NCI-H1105 treated with DMSO at 0.1 percent for 48 hours (cell line): Measurements from ENCODE around the gene CLEC2D.
"Not testable (repeated sequence)": the region's sequence is repeated elsewhere in the genome, so short reads cannot be mapped to it uniquely, and the experiment has no call there.

ENCODE experiments used
- DNase-seq: peaks from one replicate; lab custom pipeline; 2025; lab: John Stamatoyannopoulos, UW

The CLEC2D gene, protein sequence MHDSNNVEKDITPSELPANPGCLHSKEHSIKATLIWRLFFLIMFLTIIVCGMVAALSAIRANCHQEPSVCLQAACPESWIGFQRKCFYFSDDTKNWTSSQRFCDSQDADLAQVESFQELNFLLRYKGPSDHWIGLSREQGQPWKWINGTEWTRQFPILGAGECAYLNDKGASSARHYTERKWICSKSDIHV

DNA sequence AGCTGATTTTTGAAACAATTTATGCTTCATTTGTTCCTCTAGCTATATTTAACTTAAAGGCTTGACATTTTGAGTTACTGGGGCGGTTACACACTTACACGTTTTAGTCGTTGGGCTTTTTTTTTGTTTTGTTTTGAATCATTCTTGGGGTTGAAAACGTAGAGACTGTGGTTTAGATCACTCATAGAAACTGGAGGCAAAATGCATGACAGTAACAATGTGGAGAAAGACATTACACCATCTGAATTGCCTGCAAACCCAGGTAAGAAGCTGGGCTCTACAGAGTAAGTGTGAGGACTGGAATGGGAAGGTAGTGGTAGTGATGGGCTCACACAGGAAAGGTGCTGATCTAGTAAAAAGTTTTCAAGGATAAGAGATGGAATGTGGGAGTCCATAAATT lies at the start of gene CLEC2D:
TSS of gene CLEC2D (plus strand) at position 180 of the 400 bp plus-strand sequence. CDS start at position 202, 22 bp downstream.
- DNase-seq: no peak

DNA sequence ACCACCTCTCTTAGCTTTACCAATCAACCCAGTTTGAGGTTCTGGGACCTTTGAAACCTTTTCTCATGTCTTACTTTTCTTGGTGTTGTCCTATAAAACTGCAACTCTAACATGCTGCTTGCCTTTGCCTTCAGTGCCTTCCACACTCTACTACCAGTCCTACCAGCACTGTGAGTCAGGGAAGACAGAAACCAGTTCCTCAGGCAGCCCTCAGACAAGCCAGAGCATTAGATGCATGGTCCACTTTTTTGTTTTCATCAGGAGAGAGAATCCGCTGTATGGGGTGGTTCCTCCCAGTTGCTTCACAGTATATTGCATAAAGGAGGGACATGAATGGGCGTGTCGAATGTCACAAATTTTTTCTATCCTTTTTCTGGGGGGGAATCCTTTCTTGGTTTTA lies 44.5 kb upstream of the CLEC2D start:
- DNase-seq: no peak

GRCh38 chr12:9626291-9626690 lies 43.2 kb upstream of the CLEC2D start:
- no peak for DNase-seq

- DNase-seq: no peak
Measured at GRCh38 chr12:9626821-9627220, 42.7 kb upstream of the CLEC2D start.

DNA sequence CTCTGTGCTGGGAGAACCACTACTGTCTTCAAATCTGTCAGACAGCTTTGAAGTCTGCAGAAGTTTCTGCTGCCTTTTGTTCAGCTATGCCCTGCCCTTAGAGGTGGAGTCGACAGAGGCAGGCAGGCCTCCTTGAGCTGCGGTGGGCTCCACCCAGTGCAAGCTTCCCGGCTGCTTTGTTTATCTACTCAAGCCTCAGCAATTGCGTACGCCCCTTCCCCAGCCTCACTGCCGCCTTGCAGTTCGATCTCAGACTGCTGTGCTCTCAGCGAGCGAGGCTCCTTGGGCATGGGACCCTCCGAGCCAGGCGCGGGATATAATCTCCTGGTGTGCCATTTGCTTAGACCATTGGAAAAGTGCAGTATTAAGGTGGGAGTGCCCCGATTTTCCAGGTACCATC lies 36.7 kb upstream of the CLEC2D start:
- no peak for DNase-seq

DNA sequence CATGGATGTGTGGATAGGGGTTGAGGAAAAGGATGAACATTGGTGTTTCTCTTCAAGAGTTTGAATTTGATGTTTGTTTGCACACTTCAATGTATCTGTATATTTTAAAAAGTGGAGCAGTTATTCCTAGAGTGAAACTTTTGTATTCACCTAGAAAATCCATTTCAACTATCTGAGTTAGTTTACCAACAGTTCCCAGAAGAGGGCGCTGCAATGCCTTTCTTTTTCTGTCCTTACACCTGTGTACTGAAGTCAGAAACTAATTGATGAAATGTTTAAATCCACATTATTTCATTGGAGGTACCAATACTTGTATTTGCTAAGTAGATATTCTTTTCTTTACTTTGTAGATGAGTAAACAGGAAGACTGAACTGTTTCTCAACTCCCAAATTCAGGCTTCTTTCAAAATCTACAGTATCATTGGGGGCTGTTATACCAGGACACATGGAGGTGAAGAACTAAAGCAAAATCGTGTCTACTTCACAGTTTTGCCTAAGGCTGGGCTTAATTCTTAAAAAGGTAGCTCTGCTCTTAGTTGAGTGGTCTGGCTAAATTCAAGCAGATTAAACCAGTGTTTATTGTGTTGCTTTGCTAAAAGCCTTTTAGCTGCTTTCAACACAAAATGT lies 35.2 kb upstream of the CLEC2D start:
- no peak for DNase-seq

- no peak for DNase-seq
Measured at GRCh38 chr12:9634969-9635754, 34.4 kb upstream of the CLEC2D start.

GRCh38 chr12:9636150-9636850 lies 33.2 kb upstream of the CLEC2D start:
- no peak for DNase-seq

- no peak for DNase-seq
Measured at GRCh38 chr12:9636851-9637206, 32.7 kb upstream of the CLEC2D start.

GRCh38 chr12:9640024-9640423 lies 29.5 kb upstream of the CLEC2D start:
- DNase-seq: no peak

DNA sequence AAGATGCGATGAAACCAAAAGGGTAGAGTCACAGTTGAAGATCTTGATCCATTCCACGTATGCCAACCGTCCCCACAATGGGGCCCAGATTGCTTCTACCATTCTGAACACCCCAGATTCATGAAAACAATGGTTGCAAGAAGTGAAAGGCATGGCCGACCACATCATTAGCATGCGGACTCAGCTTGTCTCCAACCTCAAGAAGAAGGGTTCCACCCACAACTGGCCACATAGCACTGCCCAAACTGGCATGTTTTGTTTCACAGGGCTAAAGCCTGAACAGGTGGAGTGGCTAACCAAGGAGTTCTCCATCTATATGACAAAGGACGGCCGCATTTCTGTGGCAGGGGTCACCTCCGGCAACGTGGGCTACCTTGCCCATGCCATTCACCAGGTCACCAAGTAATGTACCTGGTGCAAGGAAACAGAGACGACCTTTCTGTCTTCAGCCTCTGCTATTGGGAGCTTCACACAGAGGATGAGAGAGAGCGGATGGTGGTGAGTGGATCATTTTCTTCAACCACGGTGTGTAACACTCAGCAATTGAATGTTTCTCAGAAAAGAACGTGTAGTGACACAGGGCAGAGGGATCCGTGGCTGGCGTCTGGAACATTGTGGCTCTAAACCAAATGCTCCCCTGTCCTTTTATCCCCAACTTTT lies 26.8 kb upstream of the CLEC2D start:
- no peak for DNase-seq

- no peak for DNase-seq
Measured at GRCh38 chr12:9643266-9643660, 26.2 kb upstream of the CLEC2D start.

DNA sequence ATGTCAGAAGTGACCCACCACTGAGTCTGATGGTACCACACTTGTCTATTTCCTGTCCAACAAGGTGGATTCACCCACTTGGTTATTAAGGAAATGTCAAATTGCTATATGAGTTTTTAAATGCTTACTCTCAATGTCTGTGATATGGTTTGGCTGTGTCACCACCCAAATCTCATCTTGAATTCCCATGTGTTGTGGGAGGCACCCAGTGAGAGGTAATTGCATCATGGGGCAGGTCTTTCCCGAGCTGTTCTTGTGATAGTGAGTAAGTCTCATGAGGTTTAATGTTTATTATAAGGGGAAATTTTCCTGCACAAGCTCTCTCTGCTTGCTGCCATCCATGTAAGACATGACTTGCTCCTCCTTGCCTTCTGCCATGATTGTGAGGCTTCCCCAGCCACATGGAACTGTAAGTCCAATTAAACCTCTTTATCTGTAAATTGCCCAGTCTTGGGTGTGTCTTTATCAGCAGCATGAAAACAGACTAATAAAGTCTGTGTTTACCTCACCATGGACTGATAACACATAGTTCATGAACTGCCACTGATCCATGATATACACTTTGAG lies 24.4 kb upstream of the CLEC2D start:
- not testable (repeated sequence) for DNase-seq

- no peak for DNase-seq
Measured at GRCh38 chr12:9646794-9647781, 22.4 kb upstream of the CLEC2D start.

DNA sequence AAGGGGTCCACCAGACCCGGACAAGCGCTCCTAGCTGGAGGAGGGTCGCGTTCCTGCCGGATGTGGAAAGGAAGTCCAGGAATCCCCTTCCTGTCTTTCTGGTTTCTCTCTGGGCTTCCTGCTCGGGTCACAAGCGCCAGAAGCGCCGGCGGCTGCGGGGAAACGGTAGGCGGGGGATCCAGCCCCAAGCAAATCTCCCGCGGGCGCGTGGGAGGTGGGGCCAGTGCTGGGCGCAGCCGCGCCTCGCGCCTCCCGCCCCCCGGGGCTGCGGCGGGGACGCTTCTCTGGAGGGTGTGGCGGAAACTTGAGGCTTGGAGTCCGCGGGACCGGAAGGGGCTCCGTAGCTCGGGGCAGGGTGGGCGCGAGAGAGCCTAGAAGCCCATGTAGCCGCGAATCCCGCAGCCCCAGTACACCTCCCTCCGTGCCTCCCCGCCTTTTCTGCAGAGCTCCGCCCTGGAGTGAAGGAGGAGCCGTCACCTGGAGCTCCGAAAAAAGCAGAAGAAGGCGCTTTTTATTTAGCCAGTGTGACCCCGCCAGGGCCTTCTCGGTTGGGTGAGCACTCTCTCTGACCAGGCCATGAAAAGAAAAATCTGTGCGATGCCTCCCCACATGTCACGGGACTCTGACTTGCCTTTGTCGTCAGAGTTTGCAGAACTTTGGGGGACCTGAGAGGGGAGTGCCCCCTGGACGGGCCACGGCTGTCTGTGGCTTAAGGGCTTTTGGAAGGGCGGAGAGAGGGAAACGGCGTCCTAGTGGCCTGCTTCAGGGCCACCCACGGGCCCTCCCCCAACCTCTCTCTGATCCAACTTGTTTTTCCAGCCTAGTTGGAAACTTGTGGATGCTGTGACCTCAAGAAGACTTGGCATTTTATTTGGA lies 21.4 kb upstream of the CLEC2D start:
- DNase-seq: peak; percentile 84

DNA sequence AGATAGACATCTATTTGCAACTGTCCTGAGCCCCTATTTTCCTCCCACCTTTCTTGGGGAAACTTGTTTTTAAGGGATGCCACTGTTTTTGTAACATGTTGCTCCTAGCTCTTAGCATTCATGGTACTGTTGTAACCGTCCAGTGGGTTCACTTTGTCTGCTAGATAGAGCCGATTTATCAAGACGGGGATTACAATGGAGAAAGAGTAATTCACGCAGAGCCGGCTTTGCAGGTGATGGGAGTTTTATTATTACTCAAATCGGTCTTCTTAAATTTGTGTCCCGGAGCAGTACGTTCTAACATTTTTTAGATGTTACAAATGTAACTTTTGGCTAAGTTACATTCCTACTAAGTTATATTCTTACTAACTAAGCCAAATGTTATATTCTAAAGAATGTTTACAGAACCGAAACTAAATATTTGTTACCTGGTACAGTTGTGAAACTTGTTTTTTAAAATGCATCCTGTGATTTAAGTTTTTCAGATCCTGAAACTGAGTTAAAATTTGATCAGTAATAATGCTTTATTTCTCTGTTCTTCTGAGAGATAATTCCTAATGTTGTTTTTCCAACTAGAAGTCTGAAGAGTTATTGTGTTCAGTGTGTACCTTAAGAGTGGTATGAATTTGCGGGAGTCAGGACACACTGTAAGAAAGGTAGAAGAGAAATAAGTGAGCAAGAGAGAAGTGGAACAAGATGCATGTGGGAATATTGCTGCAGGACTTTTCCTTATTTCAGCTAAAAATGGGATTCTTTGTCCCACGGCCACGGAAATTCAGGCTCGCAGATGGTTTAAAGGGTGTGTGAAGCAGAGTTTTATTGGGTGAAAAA lies 20.6 kb upstream of the CLEC2D start:
- peak; percentile 54 for DNase-seq

- DNase-seq: peak; percentile 19
Measured at GRCh38 chr12:9649532-9649940, 20.0 kb upstream of the CLEC2D start.

- no peak for DNase-seq
Measured at GRCh38 chr12:9650151-9650576, 19.3 kb upstream of the CLEC2D start.
